NB4 (cell line): ENCODE results near the gene RFTN2.
A peak's percentile ranks its signal among the peaks of the same experiment; 100 is the strongest.
"Not testable (repeated sequence)": the region's sequence is repeated elsewhere in the genome, so short reads cannot be mapped to it uniquely, and the experiment has no call there.

Source experiments
- DNase-seq: peaks from one replicate; pipeline ENCODE4 v3.0.0; 2010; ENCODE audit warnings: low read depth
- H3K4me3 ChIP-seq: one replicate; pipeline ENCODE4 v1.5.1; 2011; ENCODE audit warnings: mild to moderate bottlenecking, low read depth, low read length, moderate library complexity
- CTCF ChIP-seq: IDR thresholded peaks from one replicate; pipeline ENCODE4 v1.5.1; 2012; ENCODE audit warnings: low read depth, low read length
- MAX ChIP-seq: IDR thresholded peaks from 2 replicates; pipeline ENCODE4 v1.6.1; 2011; ENCODE audit warnings: low read depth, low read length
- MYC ChIP-seq: IDR thresholded peaks from 2 replicates; pipeline ENCODE4 v1.6.1; 2011; ENCODE audit warnings: low read depth, low read length
- POLR2A ChIP-seq: IDR thresholded peaks from 2 replicates; pipeline ENCODE4 v1.6.1; 2011; ENCODE audit warnings: mild to moderate bottlenecking; ENCODE audit not compliant: insufficient read length; ENCODE audit errors: extremely low read depth

RFTN2 gene, protein sequence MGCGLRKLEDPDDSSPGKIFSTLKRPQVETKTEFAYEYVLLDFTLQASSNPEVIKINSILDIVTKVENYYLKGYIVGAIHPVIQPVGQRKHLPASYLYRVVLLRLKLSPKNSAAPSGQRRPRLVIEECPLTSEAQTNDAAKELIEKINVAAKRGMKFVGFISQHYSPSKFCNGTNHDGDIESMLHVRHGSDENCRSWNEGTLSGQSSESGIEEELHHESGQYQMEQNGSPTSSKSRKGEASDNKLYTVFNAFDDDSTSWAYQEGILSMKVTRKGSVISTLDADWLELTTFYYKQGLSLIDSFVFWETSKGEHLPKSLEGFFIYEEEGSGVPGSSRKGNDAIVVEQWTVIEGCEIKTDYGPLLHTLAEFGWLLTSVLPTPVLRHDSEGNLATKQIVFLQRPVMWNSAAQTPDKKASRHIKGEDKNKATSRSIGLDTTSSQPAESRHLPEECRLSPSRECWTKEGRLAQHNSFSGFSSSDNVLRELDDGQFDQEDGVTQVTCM

GRCh38 chr2:197675246-197675645, at the start of gene RFTN2:
RFTN2 (minus strand) TSS chr2:197675587; CDS start chr2:197675458, 129 bp downstream.
- no peak for TF ChIP-seq POLR2A
- TF ChIP-seq CTCF = no peak
- TF ChIP-seq MAX = no peak
- TF ChIP-seq MYC = no peak
- DNase-seq = no peak
- H3K4me3 ChIP-seq = no peak within 1 kb of the TSS

- TF ChIP-seq POLR2A = no peak
- TF ChIP-seq MAX = no peak
- TF ChIP-seq MYC = no peak
- no peak for TF ChIP-seq CTCF
- DNase-seq = no peak
- H3K4me3 ChIP-seq = no peak overlapping the region
Measured at GRCh38 chr2:197717863-197718262, 42.5 kb upstream of the RFTN2 start.

- DNase-seq = peak; percentile 10
- TF ChIP-seq MYC (no peak), MAX (no peak), POLR2A (no peak), CTCF (no peak)
- H3K4me3 ChIP-seq = no peak overlapping the region
Measured at GRCh38 chr2:197713271-197713670, 37.9 kb upstream of the RFTN2 start.

- DNase-seq = peak; percentile 5
- TF ChIP-seq MYC (no peak), CTCF (no peak), MAX (no peak), POLR2A (no peak)
- H3K4me3 ChIP-seq = no peak overlapping the region
Measured at GRCh38 chr2:197711578-197711977, 36.2 kb upstream of the RFTN2 start.

GRCh38 chr2:197710424-197711042, 35.1 kb upstream of the RFTN2 start:
- TF ChIP-seq CTCF (no peak), POLR2A (no peak), MYC (no peak), MAX (no peak)
- DNase-seq = peak; percentile 32
- no peak overlapping the region for H3K4me3 ChIP-seq

- DNase-seq = not testable (repeated sequence)
- H3K4me3 ChIP-seq = peak overlapping the region; percentile 93
Measured at GRCh38 chr2:197709140-197709539, 33.8 kb upstream of the RFTN2 start.
